GM18505 (cell line): ENCODE data around the gene PITPNM1.

ENCODE experiments used
- ATAC-seq: cut with Tn5 transposase; IDR thresholded peaks from one replicate; pipeline ENCODE4 v1.9.1; 2021; ENCODE audit not compliant: unreplicated experiment
- POLR2A ChIP-seq: IDR thresholded peaks from 4 replicates; pipeline ENCODE4 v1.6.1; 2011; ENCODE audit warnings: borderline replicate concordance; ENCODE audit not compliant: insufficient read depth, insufficient read length; ENCODE audit errors: extremely low read depth

Gene PITPNM1

DNA sequence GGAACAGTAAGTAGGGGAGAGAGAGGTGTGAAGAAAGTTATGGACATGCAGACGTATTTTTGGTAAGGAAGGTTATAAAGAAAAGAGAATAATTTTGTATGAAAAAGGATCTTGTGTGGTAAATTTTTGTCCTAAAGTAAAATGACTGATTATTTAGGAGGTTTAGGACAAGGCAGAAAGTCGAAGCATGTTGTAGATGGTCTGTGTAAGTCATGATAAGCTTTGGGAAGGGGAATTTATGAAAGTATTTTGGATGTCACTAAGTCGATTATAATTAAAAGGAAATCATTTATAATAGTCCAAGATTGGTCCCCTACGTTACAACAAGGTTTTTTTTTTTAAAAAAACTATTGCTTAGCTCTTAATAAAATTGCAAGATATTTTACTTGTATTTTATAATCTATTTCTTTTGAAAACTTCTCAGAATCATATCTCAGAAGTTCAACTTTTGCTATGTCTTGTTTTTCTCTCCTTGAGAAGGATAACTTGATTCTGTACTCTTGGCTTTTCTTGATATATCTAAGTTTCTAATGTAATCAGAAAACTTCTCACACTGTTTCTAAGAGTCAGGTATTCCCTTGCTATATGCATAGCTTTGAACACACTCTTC is 29.0 kb upstream of the PITPNM1 start:
- no peak for ATAC-seq

DNA sequence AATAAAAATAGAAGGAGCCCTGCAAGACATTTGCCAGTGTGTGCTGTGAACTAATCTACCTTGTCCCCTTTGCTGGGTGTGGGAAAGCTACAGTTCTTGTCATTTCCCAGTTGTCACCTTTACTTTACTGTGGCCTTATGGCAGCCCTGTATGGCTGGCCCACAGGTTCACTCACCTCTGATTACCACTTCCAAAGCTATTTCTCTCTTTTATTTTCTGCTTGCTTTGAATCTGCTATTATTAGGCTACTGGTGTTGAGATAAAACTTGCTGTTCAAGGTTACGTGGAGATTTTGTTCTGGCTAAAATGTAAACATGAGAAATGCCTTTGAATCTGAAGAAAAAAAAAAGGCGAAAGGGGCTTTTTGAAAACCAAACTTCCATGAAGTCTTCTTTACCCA is 27.7 kb upstream of the PITPNM1 start:
- no peak for ATAC-seq
- no peak for TF ChIP-seq POLR2A

More for the DNA sequence above, 29.0 kb upstream of the PITPNM1 start:
- TF ChIP-seq POLR2A = no peak

DNA sequence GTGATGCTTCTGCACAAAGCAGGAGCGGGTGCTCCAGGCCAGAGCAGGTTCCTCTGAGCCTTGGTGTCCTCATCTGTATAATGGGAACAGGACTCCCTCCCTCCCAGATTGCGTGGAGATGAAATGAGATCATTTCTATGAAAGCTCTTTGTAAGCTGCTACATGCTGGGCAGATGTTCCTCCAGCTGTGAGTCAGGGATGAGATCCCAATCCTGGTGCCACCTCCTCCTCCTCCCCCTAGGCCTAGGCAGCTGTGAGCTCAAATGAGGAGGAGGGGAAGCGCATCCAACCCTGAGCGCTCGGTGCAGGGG is 25.1 kb upstream of the PITPNM1 start:
- ATAC-seq = no peak
- TF ChIP-seq POLR2A = no peak

DNA sequence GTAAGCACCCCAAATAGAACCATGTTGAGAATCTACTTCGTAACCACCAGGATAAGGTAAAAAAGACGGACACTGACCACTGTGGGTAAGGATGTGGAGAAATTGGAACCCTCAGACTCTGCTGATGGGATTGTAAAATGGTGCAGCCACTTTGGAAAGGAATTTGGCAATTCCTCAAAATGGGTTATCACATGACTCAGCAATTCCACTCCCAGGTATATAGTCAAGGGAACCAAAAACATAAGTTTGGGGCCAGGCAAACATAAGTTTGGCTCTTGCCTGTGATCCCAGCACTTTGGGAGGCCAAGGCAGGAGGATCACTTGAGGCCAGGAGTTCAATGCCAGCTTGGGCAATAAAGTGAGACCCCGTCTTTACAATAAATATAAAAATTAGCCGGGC is 23.2 kb upstream of the PITPNM1 start:
- no peak for TF ChIP-seq POLR2A
- ATAC-seq = no peak

DNA sequence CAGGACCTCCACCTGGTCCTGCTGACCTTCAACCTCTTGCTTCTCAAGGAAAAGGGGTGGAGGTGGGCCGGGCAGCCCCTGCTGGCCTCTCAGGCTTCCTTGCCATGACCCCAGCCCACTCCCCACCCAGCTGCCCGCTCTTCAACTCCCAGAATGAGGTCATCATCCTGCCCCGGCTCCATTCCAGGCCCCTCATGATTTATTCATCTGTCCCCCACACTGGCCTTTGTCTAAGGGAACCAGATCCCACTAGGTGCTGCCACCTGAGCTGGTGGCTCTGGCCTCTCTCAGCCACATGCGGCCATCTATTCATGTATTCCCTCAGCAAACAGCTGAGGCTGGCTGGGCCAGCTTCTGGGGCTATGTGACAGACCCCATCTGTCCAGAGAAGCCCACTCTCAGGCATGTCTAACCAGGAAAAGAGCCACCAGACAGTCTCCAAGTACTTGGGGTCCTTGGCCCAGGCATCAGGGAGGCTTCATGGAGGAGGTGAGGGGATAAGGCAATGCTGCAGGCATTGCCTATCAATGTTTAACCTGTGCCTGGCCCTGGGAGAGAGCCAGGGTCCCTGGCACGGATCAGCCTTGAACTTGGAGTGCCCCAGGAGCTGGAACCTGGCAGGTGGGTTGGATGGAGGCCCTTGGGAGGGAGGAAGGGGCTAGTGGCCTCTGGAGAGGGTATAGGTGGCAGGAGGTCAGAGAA is 20.3 kb upstream of the PITPNM1 start:
- TF ChIP-seq POLR2A = no peak
- ATAC-seq = no peak

DNA sequence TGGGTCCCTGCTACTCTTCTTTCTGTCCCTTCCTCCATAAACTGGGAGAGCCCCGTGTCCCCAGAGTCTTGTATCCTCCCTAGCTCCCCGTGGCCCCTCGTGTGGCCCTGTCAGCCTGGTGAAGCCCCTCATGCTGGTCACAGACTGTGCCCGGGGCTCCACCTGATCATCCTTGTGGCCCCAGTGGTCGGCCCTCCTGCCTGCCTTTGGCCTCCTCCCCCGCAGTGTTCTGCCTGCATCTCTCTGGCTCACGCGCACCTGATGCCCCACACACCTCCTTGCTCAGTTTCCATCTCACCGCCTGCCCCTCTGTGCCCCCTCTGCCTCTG is 19.3 kb upstream of the PITPNM1 start:
- no peak for TF ChIP-seq POLR2A
- no peak for ATAC-seq

DNA sequence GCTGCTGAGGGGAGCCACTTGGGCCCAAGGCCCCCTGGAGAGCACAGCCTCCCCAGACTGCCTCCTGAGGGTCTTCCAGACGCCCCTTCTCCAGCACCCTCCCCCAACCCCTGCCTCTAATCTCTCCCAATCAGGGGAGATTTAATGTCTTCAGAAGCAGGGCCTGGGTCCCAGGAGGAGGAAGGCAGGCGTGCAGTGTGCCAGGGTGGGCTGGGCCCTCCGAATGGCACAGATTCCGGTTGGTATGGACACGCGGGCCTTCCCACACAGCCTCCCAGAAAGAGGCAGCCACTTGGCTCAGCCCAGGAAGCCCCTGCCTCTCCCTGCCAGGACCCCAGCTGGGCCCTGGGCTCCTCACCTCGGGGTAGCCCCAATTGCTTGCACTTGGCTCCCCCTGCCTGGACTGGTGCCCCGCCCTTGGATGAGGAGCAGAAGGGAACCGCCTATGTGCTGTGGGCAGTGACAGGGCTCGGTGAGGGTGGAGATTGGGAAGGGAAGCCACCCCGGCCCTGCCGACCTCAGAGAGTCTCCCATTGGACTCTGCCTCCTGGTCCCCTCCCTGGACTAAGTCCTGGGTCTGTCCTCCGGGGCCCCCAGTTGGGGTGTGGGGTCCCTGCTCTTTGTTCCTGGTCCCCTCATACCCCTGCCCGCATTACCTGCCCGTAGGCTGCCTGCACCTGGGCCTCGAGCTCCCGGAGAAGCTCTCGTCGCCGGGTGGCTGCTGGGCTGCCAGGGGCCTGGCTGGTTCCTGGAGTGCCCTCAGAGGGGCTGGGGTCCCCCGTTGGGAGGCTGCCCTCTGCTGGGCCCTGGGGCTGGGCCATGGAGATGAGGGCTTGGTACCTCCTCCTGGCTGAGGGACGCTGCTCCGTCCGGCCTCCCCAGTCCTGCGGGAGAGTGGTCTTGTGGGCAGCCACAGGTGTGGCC is 18.7 kb upstream of the PITPNM1 start:
- TF ChIP-seq POLR2A = no peak
- no peak for ATAC-seq

DNA sequence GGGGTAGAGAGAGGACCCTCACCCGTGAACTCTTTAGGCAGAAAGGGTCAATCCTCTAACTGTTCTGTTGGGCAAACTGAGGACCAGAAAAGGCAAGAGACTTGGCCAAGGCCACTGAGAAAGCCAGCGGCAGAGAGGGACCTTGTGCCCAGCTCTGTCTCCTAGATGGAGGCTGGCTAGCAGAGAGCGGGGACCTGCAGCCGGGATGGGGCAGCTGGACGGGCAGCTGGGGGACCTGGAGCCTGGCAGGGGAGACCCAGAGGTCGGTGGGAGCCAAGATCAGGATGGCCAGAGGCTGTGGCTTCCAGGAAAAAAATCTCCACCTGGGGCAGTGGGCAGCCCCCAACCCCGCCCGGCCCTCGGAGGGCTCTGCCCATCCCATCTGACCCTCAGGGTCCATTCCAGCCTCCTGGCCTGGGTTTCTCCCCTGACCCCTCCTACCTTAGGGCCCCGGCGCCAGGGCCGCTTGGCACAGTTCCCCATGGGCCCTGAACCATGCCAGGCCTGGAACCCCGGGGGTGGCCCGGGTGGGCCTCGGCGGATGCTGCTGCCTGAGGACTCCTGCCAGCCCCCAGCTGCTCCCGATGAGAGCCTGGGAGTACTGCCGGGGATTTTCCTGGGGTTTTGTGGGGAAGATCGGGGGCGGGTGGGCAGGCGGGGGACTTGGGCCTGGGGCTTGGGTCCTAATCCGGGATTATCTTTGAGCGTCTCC is 17.8 kb upstream of the PITPNM1 start, which contains the start of gene CABP2:
TSS of gene CABP2 (minus strand) at position 603 of the 712 bp plus-strand sequence. CDS start at position 483, 120 bp downstream.
- TF ChIP-seq POLR2A = no peak
- no peak for ATAC-seq

DNA sequence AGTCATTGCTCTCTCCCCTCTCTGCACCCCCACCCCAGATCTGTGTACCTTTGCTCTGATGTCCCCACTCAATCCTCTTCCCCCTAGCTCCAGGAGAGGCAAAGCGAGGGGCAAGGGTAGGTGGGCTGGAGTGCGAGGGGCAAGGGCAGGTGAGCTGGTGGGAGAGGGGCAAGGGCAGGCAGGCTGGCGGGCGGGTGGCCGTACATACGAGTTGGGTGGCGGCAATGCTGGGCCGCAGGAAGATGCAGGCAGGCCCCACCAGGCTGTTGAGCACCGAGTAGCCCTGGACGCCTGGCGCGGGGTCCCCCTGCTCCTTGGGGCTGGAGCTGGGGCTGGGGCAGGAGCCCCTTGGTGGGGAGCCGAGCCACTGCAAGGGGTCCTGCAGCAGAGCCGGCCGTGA is 17.2 kb upstream of the PITPNM1 start:
- TF ChIP-seq POLR2A = no peak
- ATAC-seq = no peak

DNA sequence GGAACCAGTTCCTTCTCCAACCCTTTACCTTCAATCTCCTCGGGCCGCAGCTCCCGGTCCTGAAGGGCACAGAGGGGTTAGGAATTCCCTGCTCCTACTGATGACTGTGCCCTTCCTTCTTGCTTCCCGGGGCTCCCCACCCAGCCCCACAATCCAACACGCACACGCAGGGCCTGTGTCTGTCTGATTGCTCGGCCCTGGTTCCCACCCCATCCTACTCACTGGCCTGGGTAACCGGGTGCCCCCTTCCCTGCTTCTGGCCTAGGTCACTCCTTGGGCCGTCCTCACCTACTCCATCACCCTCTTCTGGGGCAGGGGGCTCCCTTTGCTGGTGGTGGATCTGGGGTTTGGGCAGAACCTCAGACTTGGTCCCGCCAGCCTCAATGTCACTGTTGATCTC is 16.8 kb upstream of the PITPNM1 start:
- no peak for TF ChIP-seq POLR2A
- ATAC-seq = no peak

DNA sequence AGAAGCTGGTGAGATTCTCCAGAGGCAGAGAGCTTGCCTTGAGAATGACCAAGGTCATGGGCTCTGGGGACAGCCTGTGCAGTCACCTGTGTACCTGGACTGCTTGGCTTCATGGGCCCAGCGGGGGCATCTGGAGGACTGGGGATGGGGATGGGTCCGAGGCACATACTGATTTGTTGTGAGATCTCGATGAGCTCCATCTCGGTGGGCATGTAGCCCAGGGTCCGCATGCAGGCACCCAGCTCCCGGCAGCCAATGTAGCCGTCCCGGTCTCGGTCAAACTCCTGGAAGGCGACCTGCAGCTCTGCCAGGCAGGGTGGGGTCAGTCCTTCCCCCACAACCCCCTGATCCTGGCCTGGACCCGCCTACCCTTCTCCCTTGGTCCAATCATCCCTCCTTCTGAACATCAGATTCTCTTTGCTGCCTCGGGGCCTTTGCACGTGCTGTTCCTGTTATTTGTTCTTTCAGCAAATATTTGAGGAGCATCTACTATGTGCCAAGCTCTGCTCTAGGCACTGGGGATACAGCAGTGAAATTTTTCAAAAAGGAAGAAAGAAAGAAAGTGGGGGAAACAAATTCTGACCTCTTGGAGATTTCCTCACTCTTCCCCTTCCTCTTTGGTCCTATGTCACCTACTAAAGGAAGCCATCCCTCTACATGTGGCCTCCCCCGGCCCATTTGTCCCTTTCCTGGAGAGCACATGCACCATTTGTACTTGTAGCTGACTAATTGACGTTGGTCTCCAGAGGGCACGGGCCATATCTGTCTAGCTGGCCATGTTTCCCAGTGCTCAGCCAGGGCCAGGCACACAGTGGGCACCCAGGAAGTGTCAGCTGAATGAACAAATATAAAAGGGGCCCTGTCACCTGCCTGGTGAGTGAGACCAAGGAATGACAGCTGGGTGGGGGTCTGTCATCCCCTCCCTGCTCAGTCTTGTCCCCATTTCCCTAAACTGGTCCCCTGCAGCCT is 16.0 kb upstream of the PITPNM1 start:
- no peak for TF ChIP-seq POLR2A
- no peak for ATAC-seq

DNA sequence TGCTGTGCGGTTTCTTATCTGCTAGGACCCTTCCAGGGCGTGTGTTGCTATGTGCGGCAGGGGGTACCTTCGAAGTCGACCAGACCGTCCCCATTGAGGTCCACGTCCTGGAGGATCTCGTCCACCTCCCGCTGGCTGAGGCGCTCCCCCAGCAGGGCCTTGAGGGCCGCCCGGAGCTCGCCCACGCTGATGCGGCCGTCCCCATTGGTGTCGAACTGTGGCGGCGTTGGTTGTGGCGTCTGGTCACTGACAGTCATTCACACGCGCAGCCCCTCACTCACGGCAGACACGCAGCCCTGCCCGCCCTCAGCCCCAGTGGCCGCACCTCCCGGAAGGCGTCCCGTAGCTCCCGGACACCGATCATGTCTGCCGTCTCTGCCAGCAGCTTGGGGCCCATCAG is 14.6 kb upstream of the PITPNM1 start:
- TF ChIP-seq POLR2A = no peak
- no peak for ATAC-seq
